HCT116 (cell line): ENCODE data around the gene PYGB. TPM values are rescaled to one million over a fixed set of nuclear protein-coding genes. Genes with fewer than 3 reads are reported as not detected.

Experiments
- ATAC-seq: fragments of 200-7000 bp; cut with Tn5 transposase; 2 replicates; pipeline ENCODE4 v1.9.1; 2020; ENCODE audit warnings: mild to moderate bottlenecking, moderate library complexity
- BruUV-seq: library from RNA; stranded (reverse); fragments of 400-500 nt; replicated peaks from 2 replicates; lab custom pipeline; 2021; lab: Mats Ljungman, UMichigan
- CTCF ChIA-PET: fragments of 300-600 bp; sonication (Branson Sonifier 250); formaldehyde crosslinking; loops from one replicate; lab custom pipeline; 2021; ENCODE audit warnings: antibody characterized with exemption; lab: Charles Lee
- POLR2A ChIA-PET: fragments of 300-600, 350-600 bp; sonication (Branson Sonifier 250); formaldehyde crosslinking; loops from one replicate; lab custom pipeline; 2021; ENCODE audit warnings: antibody characterized with exemption; lab: Charles Lee
- RAD21 ChIA-PET, 2 experiments: fragments of 300-600 bp; sonication (Branson Sonifier 250); formaldehyde crosslinking; loops; one replicate each; lab custom pipeline; 2023; ENCODE audit warnings: low total read pairs in 2 of 2; ENCODE audit not compliant: uncharacterized antibody in 2 of 2, unreplicated experiment in 2 of 2, low non-redundant PET in 1 of 2; lab: Charles Lee
- DNase-seq: peaks from one replicate; pipeline ENCODE4 v3.0.0-alpha.2; 2010; ENCODE audit warnings: low read depth, low spot score
- H2AFZ ChIP-seq: fragments of 200-600 bp; shearing (Covaris generic), sonication (generic); 2 replicates; pipeline ENCODE4 v1.6.1; 2017; ENCODE audit warnings: low read depth, mixed run types, mixed read lengths, antibody characterized with exemption, low read length; ENCODE audit not compliant: poor library complexity, severe bottlenecking
- H3K27ac ChIP-seq: 2 replicates; pipeline ENCODE4 v1.5.1; 2012; ENCODE audit warnings: low read depth, low read length
- H3K27me3 ChIP-seq: fragments of 200-600 bp; sonication (generic); 2 replicates; pipeline ENCODE4 v1.6.1; 2016; ENCODE audit warnings: mixed run types, low read length, mixed read lengths; ENCODE audit not compliant: insufficient read depth
- H3K36me3 ChIP-seq, 2 experiments: fragments of 200-500 bp in 1 of 2; fragments of 200-600 bp in 1 of 2; sonication (Bioruptor generic) in 1 of 2; sonication (generic) in 1 of 2; 2 replicates each; pipeline versions ENCODE4 v1.5.1 to v1.6.1; 2014 to 2016; ENCODE audit warnings: low read length in 2 of 2, inconsistent platforms in 1 of 2, mixed read lengths in 1 of 2, mixed run types in 1 of 2; ENCODE audit not compliant: insufficient read depth in 2 of 2, control insufficient read depth in 1 of 2
- H3K4me1 ChIP-seq, 2 experiments: fragments of 200-600 bp in 1 of 2; sonication (generic) in 1 of 2; 2 replicates each; pipeline versions ENCODE4 v1.5.1 to v1.6.1; 2012 to 2017; ENCODE audit warnings: low read length in 2 of 2, inconsistent platforms in 1 of 2, mild to moderate bottlenecking in 1 of 2, mixed read lengths in 1 of 2, mixed run types in 1 of 2, moderate library complexity in 1 of 2; ENCODE audit not compliant: insufficient read depth in 2 of 2, control insufficient read depth in 1 of 2
- H3K4me2 ChIP-seq: fragments of 200-600 bp; sonication (generic); 2 replicates; pipeline ENCODE4 v1.6.1; 2017; ENCODE audit warnings: mixed run types, low read length, mixed read lengths
- H3K4me3 ChIP-seq, 2 experiments: fragments of 200-600 bp in 1 of 2; sonication (generic) in 1 of 2; replicated peaks in 1 of 2; 2 replicates each; pipeline ENCODE4 v1.5.1; 2011 to 2016; ENCODE audit warnings: low read length in 2 of 2, control low read depth in 1 of 2, low read depth in 1 of 2, mild to moderate bottlenecking in 1 of 2, mixed read lengths in 1 of 2, mixed run types in 1 of 2
- H3K79me2 ChIP-seq: fragments of 200-600 bp; sonication (generic); 2 replicates; pipeline ENCODE4 v1.6.1; 2017; ENCODE audit warnings: mild to moderate bottlenecking, mixed run types, low read length, moderate library complexity, mixed read lengths; ENCODE audit not compliant: insufficient read depth
- H3K9ac ChIP-seq: fragments of 200-600 bp; sonication (generic); 2 replicates; pipeline ENCODE4 v1.6.1; 2016; ENCODE audit warnings: low read length, mixed read lengths
- H3K9me2 ChIP-seq: fragments of 200-600 bp; sonication (generic), shearing (Covaris generic); 2 replicates; pipeline ENCODE4 v1.6.1; 2017; ENCODE audit warnings: mixed run types, mild to moderate bottlenecking, moderate library complexity; ENCODE audit not compliant: insufficient read depth
- H3K9me3 ChIP-seq, 2 experiments: fragments of 200-500 bp in 1 of 2; fragments of 200-600 bp in 1 of 2; sonication (Bioruptor generic) in 1 of 2; sonication (generic) in 1 of 2; 2 replicates each; pipeline ENCODE4 v1.6.1; 2014 to 2017; ENCODE audit warnings: low read length in 2 of 2, mixed read lengths in 2 of 2, inconsistent platforms in 1 of 2, low read depth in 1 of 2, mild to moderate bottlenecking in 1 of 2, mixed run types in 1 of 2, moderate library complexity in 1 of 2; ENCODE audit not compliant: control insufficient read depth in 1 of 2, insufficient read depth in 1 of 2
- H4K20me1 ChIP-seq: fragments of 200-600 bp; sonication (generic), shearing (Covaris generic); 2 replicates; pipeline ENCODE4 v1.6.1; 2017; ENCODE audit warnings: mixed run types, mild to moderate bottlenecking, moderate library complexity; ENCODE audit not compliant: insufficient read depth
- CEBPB ChIP-seq: IDR thresholded peaks from 2 replicates; pipeline ENCODE4 v1.6.1; 2012; ENCODE audit warnings: low read depth
- EGR1 ChIP-seq: IDR thresholded peaks from 2 replicates; pipeline ENCODE4 v1.6.1; 2012; ENCODE audit warnings: low read depth
- EZH2 ChIP-seq: fragments of 200-600 bp; sonication (generic); IDR thresholded peaks from 2 replicates; pipeline ENCODE4 v1.6.1; 2017; ENCODE audit warnings: antibody characterized with exemption, mixed run types
- EZH2phosphoT487 ChIP-seq: fragments of 200-600 bp; IDR thresholded peaks from 2 replicates; pipeline ENCODE4 v1.6.1; 2018; ENCODE audit warnings: antibody characterized with exemption, borderline replicate concordance
- FOSL1 ChIP-seq: IDR thresholded peaks from 2 replicates; pipeline ENCODE4 v1.6.1; 2012; ENCODE audit warnings: low read depth
- JUND ChIP-seq: IDR thresholded peaks from 2 replicates; pipeline ENCODE4 v1.6.1; 2012
- MAX ChIP-seq: IDR thresholded peaks from 2 replicates; pipeline ENCODE4 v1.6.1; 2012
- POLR2A ChIP-seq: IDR thresholded peaks from 2 replicates; pipeline ENCODE4 v1.7.0; 2011; ENCODE audit warnings: borderline replicate concordance; ENCODE audit not compliant: insufficient read depth, insufficient read length; ENCODE audit errors: extremely low read depth
- POLR2AphosphoS5 ChIP-seq: IDR thresholded peaks from 2 replicates; pipeline ENCODE4 v1.6.1; 2011; ENCODE audit warnings: mild to moderate bottlenecking, low read depth, low read length, moderate library complexity
- RAD21 ChIP-seq: IDR thresholded peaks from 2 replicates; pipeline ENCODE4 v1.6.1; 2012; ENCODE audit warnings: low read depth, mild to moderate bottlenecking
- SIN3A ChIP-seq: IDR thresholded peaks from 2 replicates; pipeline ENCODE4 v1.6.1; 2012; ENCODE audit warnings: low read depth
- YY1 ChIP-seq: IDR thresholded peaks from 2 replicates; pipeline ENCODE4 v1.6.1; 2011; ENCODE audit warnings: low read length, low read depth, moderate library complexity, mild to moderate bottlenecking; ENCODE audit not compliant: insufficient replicate concordance; ENCODE audit errors: extremely low read depth
- ZFX ChIP-seq: fragments of 450-650 bp; IDR thresholded peaks from 2 replicates; pipeline ENCODE4 v1.6.1; 2017
- ZNF274 ChIP-seq: fragments of 200-500 bp; sonication (Bioruptor generic); IDR thresholded peaks from 2 replicates; pipeline ENCODE4 v1.6.1; 2014; ENCODE audit warnings: mild to moderate bottlenecking, low read depth, low read length, inconsistent platforms
- intact Hi-C: fragments of 100-400 bp; cut with micrococcal nuclease; formaldehyde crosslinking; loops from 2 replicates; pipeline ENCODE4 v1.10.0; 2022
- total RNA-seq: library from RNA; stranded (reverse); gene quantifications from one replicate; pipeline ENCODE4 v1.2.1, GENCODE V29; 2021; ENCODE audit not compliant: unreplicated experiment
- TF ChIP-seq, protein P1 (sequence below): IDR thresholded peaks from 2 replicates; pipeline ENCODE4 v1.6.1; 2012; ENCODE audit warnings: low read depth
- TF ChIP-seq, protein P2 (sequence below), 3 experiments: fragments of 200-600 bp in 1 of 3; sonication (generic) in 1 of 3; IDR thresholded peaks in 2 of 3; conservative IDR thresholded peaks in 1 of 3; 2 replicates each; pipeline ENCODE4 v1.5.1; 2012 to 2017; ENCODE audit warnings: low read depth in 2 of 3, low read length in 2 of 3, antibody characterized with exemption in 1 of 3, borderline replicate concordance in 1 of 3, control low read depth in 1 of 3, mild to moderate bottlenecking in 1 of 3, mixed read lengths in 1 of 3, mixed run types in 1 of 3, moderate library complexity in 1 of 3; ENCODE audit not compliant: insufficient read depth in 1 of 3
- TF ChIP-seq, protein P3 (sequence below): IDR thresholded peaks from 2 replicates; pipeline ENCODE4 v1.6.1; 2011; ENCODE audit warnings: mild to moderate bottlenecking, low read length, moderate library complexity; ENCODE audit not compliant: insufficient replicate concordance; ENCODE audit errors: extremely low read depth

Gene PYGB
- total RNA-seq, 1 experiment from 2014 or later = 87.8 TPM

GRCh38 chr20:25269833-25270170 lies 21.9 kb downstream of the PYGB start:
- POLR2A ChIA-PET = no interaction called here
- DNase-seq = no peak
- Histone ChIP-seq H3K9ac (no peak overlapping the region), H3K27ac (no peak overlapping the region), H2AFZ (no peak overlapping the region), H3K79me2 (no peaks in the 10 kb centered on the region; the same call in 1 of the 2 replicates)
- intact Hi-C loops = loop anchor here (10.0 kb wide), 1 partner anchor 55 kb away; no protein-coding TSS in a partner anchor
- no TSS peak for BruUV-seq
- TF ChIP-seq RAD21 = no peak
- no peak for TF ChIP-seq SIN3A
- no peak for TF ChIP-seq EGR1
- TF ChIP-seq, protein P1, sequence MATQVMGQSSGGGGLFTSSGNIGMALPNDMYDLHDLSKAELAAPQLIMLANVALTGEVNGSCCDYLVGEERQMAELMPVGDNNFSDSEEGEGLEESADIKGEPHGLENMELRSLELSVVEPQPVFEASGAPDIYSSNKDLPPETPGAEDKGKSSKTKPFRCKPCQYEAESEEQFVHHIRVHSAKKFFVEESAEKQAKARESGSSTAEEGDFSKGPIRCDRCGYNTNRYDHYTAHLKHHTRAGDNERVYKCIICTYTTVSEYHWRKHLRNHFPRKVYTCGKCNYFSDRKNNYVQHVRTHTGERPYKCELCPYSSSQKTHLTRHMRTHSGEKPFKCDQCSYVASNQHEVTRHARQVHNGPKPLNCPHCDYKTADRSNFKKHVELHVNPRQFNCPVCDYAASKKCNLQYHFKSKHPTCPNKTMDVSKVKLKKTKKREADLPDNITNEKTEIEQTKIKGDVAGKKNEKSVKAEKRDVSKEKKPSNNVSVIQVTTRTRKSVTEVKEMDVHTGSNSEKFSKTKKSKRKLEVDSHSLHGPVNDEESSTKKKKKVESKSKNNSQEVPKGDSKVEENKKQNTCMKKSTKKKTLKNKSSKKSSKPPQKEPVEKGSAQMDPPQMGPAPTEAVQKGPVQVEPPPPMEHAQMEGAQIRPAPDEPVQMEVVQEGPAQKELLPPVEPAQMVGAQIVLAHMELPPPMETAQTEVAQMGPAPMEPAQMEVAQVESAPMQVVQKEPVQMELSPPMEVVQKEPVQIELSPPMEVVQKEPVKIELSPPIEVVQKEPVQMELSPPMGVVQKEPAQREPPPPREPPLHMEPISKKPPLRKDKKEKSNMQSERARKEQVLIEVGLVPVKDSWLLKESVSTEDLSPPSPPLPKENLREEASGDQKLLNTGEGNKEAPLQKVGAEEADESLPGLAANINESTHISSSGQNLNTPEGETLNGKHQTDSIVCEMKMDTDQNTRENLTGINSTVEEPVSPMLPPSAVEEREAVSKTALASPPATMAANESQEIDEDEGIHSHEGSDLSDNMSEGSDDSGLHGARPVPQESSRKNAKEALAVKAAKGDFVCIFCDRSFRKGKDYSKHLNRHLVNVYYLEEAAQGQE = no peak
- TF ChIP-seq ZNF274 = no peak
- no peak for TF ChIP-seq POLR2A
- no peak for TF ChIP-seq ZFX
- TF ChIP-seq MAX = no peak
- no peak for TF ChIP-seq EZH2phosphoT487
- TF ChIP-seq JUND = no peak
- TF ChIP-seq, protein P2, sequence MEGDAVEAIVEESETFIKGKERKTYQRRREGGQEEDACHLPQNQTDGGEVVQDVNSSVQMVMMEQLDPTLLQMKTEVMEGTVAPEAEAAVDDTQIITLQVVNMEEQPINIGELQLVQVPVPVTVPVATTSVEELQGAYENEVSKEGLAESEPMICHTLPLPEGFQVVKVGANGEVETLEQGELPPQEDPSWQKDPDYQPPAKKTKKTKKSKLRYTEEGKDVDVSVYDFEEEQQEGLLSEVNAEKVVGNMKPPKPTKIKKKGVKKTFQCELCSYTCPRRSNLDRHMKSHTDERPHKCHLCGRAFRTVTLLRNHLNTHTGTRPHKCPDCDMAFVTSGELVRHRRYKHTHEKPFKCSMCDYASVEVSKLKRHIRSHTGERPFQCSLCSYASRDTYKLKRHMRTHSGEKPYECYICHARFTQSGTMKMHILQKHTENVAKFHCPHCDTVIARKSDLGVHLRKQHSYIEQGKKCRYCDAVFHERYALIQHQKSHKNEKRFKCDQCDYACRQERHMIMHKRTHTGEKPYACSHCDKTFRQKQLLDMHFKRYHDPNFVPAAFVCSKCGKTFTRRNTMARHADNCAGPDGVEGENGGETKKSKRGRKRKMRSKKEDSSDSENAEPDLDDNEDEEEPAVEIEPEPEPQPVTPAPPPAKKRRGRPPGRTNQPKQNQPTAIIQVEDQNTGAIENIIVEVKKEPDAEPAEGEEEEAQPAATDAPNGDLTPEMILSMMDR (IDR thresholded peaks at IDR 0.05 in 2 of 3, conservative IDR thresholded peaks at IDR 0.05 in 1 of 3; ENCODE audit: borderline replicate concordance in 1 of 3, insufficient read depth in 1 of 3, low read depth in 2 of 3, low read length in 2 of 3) = no peak
- TF ChIP-seq EZH2 = no peak
- TF ChIP-seq, protein P3, sequence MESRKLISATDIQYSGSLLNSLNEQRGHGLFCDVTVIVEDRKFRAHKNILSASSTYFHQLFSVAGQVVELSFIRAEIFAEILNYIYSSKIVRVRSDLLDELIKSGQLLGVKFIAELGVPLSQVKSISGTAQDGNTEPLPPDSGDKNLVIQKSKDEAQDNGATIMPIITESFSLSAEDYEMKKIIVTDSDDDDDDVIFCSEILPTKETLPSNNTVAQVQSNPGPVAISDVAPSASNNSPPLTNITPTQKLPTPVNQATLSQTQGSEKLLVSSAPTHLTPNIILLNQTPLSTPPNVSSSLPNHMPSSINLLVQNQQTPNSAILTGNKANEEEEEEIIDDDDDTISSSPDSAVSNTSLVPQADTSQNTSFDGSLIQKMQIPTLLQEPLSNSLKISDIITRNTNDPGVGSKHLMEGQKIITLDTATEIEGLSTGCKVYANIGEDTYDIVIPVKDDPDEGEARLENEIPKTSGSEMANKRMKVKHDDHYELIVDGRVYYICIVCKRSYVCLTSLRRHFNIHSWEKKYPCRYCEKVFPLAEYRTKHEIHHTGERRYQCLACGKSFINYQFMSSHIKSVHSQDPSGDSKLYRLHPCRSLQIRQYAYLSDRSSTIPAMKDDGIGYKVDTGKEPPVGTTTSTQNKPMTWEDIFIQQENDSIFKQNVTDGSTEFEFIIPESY = no peak
- no peak for TF ChIP-seq POLR2AphosphoS5
- TF ChIP-seq CEBPB = no peak
- TF ChIP-seq YY1 = no peak
- no peak for TF ChIP-seq FOSL1
- TF ChIP-seq, all 23 proteins: peak for 0
- Histone ChIP-seq H3K4me2 (no peak overlapping the region), H3K4me3 (no peak overlapping the region), H3K9me3 (no peaks in the 10 kb centered on the region), H3K36me3 (peaks cover 2 to 9% of the 10 kb centered on the region in 2 experiments; a peak in 2 of 4 replicates), H4K20me1 (0 out of 2 replicates have a peak, but pooled peaks cover 5% of the 10 kb centered on the region), H3K27me3 (no peaks in the 10 kb centered on the region), H3K4me1 (no peaks in the 10 kb centered on the region), H3K9me2 (no peaks in the 10 kb centered on the region)
- CTCF ChIA-PET = no interaction called here
- no peak for ATAC-seq
- RAD21 ChIA-PET = no interaction called here
